Body of pancreas (tissue), 4 donors: ENCODE results near the gene MRGPRG. TPM values are rescaled to one million over a fixed set of nuclear protein-coding genes. Genes with fewer than 3 reads are reported as not detected.

Experiments used
- ATAC-seq: fragments of 150-250 bp; one replicate; pipeline ENCODE4 v1.9.1; 2016
- DNase-seq, 4 donors: peaks; one replicate each; pipeline ENCODE4 v3.0.0-alpha.2; 2019
- H3K27ac ChIP-seq, 4 donors: fragments of 200-600 bp; sonication (generic); 1 replicate in 3 of 4; 2 replicates in 1 of 4; pipeline versions ENCODE4 v1.5.1 to v1.6.1; 2016 to 2019; ENCODE audit warnings: mild to moderate bottlenecking in 1 of 4, mixed read lengths in 1 of 4, moderate library complexity in 1 of 4
- H3K27me3 ChIP-seq, 2 donors: fragments of 200-600 bp; sonication (generic); one replicate each; pipeline ENCODE4 v1.6.0; 2016; ENCODE audit warnings: mild to moderate bottlenecking in 1 of 2
- H3K36me3 ChIP-seq, 2 donors: fragments of 200-600 bp; sonication (generic); replicated peaks in 1 of 2; 2 replicates each; pipeline ENCODE4 v1.5.1; 2016; ENCODE audit warnings: low read depth in 2 of 2; ENCODE audit not compliant: insufficient read depth in 1 of 2
- H3K4me1 ChIP-seq: fragments of 200-600 bp; sonication (generic); one replicate; pipeline ENCODE4 v1.6.0; 2016
- H3K4me3 ChIP-seq, 2 donors: fragments of 200-600 bp; sonication (generic); 1 replicate in 1 of 2; 2 replicates in 1 of 2; pipeline ENCODE4 v1.5.1; 2016 to 2019
- H3K9me3 ChIP-seq, 3 donors: fragments of 200-600 bp; sonication (generic); 1 replicate in 2 of 3; 2 replicates in 1 of 3; pipeline ENCODE4 v1.5.1; 2016
- CTCF ChIP-seq, 7 experiments: fragments of 450-650 bp in 4 of 7; fragments of 200-600 bp in 3 of 7; sonication (generic) in 3 of 7; IDR thresholded peaks; one replicate each; pipeline ENCODE4 v1.5.1; 2016 to 2019; ENCODE audit warnings: antibody characterized with exemption in 7 of 7
- POLR2A ChIP-seq, 3 donors: fragments of 450-650 bp; IDR thresholded peaks; one replicate each; pipeline ENCODE4 v1.6.1; 2016; ENCODE audit warnings: antibody characterized with exemption in 3 of 3, mild to moderate bottlenecking in 2 of 3
- WGBS, 2 donors: methylation state at CpG; one replicate each; pipeline ENCODE4 v1.1.5; 2017; 5-methylcytosine and 5-hydroxymethylcytosine counted together
- intact Hi-C: fragments of 100-400 bp; cut with DNase I; formaldehyde crosslinking; loops from one replicate; pipeline ENCODE4 v1.15.1; 2023
- total RNA-seq, 2 donors: library from RNA; depleted of rRNA; stranded (reverse); fragments of >200 nt; gene quantifications; one replicate each; pipeline ENCODE4 v1.1.0, GENCODE V29; 2016

MRGPRG gene
- total RNA-seq, 2 donors from 2014 or later: not detected

DNA sequence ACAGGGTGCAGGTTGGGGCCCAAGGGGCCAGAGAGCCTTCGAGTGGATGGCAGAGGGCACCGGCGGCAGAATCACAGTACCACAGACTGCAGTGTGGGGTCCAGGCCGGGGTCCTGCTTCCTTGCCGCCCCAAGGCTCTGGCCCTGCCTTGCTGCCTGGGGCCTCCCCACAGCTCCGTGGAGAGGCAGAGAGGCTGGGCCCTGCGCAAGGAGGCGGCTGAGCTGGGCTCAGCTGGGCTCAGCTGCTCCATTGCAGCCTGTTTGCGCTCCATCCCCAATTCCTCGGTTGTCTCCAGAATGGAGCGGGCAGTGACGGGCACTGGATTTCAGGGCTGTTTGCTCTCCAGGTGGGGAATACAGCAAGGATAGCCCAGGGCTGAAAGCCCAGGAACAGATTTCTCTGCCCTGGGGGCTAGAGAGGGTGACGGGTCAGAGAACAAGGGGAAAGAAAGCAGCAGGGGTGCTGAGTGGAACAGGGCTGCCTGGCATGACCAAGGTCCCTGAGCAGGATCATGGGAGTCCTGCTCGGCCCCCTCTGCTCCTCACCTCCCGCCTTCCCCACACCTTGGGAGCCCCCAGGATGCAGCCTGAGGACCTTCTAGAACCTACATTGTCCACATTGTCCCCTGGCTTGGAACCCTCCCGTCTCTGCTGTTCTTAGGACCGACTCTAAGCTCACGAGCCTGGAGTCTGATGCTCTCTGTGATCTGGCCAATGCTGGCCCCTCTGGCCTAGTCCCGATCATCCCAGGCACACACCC, 18.9 kb downstream of the MRGPRG start:
- peak in 1 of 4 donors; percentile 3 for DNase-seq
- Histone ChIP-seq H3K27ac (no peak overlapping the region), H3K4me3 (no peak overlapping the region), H3K27me3 (peaks cover 0 to 13% of the 10 kb centered on the region in 2 donors), H3K36me3 (no peaks in the 10 kb centered on the region), H3K4me1 (peaks cover 9% of the 10 kb centered on the region), H3K9me3 (no peaks in the 10 kb centered on the region)
- intact Hi-C loops: no loop called here
- TF ChIP-seq POLR2A (IDR thresholded peaks at IDR 0.05): no peak
- no peak for TF ChIP-seq CTCF (IDR thresholded peaks at IDR 0.05)
- 58 to 71% methylated on average over 8 to 19 of the region's 19 CpGs for WGBS, 2 donors
- no peak for ATAC-seq

DNA sequence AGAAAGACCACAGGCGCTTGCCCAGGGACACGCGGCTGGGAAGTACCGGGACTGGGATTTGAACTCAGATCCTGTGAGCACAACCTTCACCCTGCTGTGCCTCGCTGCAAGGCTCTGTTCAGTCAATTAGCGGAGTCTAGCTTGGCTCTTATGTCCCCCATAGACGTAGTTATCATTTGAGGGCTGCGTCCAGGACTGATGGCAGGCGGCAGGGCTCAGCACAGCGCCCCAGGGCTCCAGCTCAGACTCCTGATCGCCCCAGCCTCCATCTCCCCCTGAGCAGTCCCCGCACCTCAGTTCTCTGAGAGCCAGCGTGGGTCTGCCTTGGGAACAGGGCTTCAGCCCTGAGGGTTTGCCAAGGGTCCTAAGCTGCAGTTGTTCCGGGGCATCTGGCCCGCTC, 19.8 kb downstream of the MRGPRG start:
- peak in 1 of 4 donors; percentile 5 for DNase-seq
- Histone ChIP-seq H3K27ac (no peak overlapping the region), H3K9me3 (no peaks in the 10 kb centered on the region), H3K4me3 (no peak overlapping the region), H3K27me3 (peaks cover 0 to 13% of the 10 kb centered on the region in 2 donors), H3K36me3 (no peaks in the 10 kb centered on the region), H3K4me1 (peaks cover 9% of the 10 kb centered on the region)
- intact Hi-C loops: no loop called here
- no peak for ATAC-seq
- no peak for TF ChIP-seq POLR2A (IDR thresholded peaks at IDR 0.05)
- 71 to 81% methylated on average over 14 to 15 of the region's 15 CpGs for WGBS, 2 donors

DNA sequence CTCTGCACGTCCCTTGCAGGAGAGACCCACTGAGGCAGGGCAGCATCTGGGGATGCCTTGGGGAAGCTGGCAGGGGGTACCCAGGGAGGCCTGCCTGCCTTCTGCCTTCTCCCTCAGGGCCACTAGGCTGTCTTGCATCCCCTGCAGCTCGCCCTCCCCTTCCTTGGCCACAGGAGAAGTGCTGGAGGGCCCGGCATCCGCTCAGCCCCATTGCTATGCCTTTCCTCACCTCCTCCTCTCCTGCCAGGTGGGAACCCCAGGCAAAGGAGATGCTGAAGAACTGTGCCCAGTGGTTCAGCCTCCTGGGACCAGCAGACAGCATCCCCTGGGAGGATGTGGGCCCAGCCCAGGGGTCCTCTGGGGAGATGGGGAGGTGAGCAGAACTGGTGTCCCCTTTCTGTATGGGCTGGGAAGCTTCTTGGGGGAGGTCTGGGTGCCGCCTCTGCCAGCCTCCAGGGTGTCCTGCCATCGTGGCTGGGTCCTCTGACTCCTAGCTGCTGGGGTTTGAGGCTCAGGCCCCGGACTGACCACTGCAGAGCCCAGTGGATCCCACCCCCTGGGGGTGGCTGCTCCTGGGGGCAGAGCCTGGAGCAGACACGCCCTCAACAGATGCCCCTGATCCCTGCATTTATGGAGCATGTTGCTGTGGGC, 20.6 kb downstream of the MRGPRG start:
- intact Hi-C loops: no loop called here
- H3K27me3 ChIP-seq: peaks cover 0 to 8% of the 10 kb centered on the region in 2 donors
- no peak for ATAC-seq

DNA sequence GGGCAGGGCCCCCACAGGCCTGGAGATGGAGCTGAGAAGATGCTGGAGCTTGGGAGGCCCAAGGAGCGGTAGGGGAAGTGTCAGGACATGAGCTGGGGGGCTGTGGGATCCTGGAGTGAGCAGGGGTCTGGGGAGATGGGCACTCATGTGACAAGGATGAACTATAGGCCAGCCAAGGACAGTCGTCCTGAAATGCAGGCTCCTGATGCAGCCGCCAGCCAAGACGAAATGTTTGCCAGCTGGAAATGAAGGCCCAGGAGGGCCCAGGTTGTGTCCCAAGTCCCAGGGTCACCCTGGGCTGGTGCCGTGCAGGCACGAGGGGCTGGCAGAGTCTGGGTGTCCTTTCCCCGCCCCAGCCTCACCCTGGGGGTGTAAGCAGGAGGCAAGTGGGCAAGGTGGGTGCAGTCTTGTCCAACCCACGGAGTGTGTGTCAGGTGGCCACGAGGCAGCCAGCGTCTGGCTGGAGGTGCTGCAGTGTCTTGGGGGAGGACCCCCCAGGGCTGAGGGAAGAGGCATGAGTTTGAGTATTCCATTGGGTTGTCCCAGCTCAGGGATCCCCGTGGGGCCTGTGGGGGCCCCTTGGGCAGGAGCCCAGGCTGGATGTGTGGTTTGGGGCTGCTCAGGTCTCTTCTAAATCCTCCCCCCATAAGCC, 21.4 kb downstream of the MRGPRG start:
- Histone ChIP-seq H3K27ac (no peak overlapping the region), H3K36me3 (no peaks in the 10 kb centered on the region), H3K4me1 (no peaks in the 10 kb centered on the region), H3K4me3 (no peak overlapping the region), H3K27me3 (peaks cover 0 to 4% of the 10 kb centered on the region in 2 donors), H3K9me3 (no peaks in the 10 kb centered on the region)
- intact Hi-C loops: no loop called here
- TF ChIP-seq POLR2A (IDR thresholded peaks at IDR 0.05): no peak
- TF ChIP-seq CTCF (IDR thresholded peaks at IDR 0.05): no peak
- no peak for ATAC-seq
- 35 to 78% methylated on average over 4 to 10 of the region's 11 CpGs for WGBS, 2 donors
- DNase-seq: no peak

More for the DNA sequence above, 20.6 kb downstream of the MRGPRG start:
- peaks cover under 1% of the 10 kb centered on the region for H3K4me1 ChIP-seq
- no peak overlapping the region for H3K4me3 ChIP-seq
- H3K36me3 ChIP-seq: no peaks in the 10 kb centered on the region
- TF ChIP-seq POLR2A (IDR thresholded peaks at IDR 0.05): no peak
- TF ChIP-seq CTCF (IDR thresholded peaks at IDR 0.05): no peak
- no peak overlapping the region for H3K27ac ChIP-seq
- peak in 1 of 4 donors; percentile 5 for DNase-seq
- no peaks in the 10 kb centered on the region for H3K9me3 ChIP-seq
- 64 to 71% methylated on average over 4 to 8 of the region's 8 CpGs for WGBS, 2 donors
